Fibroblast of skin of left biceps (primary cell): ENCODE measurements around the gene POM121.
"Not testable (repeated sequence)": the region's sequence is repeated elsewhere in the genome, so short reads cannot be mapped to it uniquely, and the experiment has no call there.

Experiments
- DNase-seq, 2 experiments: peaks; one replicate each; pipeline ENCODE4 v3.0.0-alpha.2; 2013; ENCODE audit warnings: low read depth in 2 of 2

POM121 gene

DNA sequence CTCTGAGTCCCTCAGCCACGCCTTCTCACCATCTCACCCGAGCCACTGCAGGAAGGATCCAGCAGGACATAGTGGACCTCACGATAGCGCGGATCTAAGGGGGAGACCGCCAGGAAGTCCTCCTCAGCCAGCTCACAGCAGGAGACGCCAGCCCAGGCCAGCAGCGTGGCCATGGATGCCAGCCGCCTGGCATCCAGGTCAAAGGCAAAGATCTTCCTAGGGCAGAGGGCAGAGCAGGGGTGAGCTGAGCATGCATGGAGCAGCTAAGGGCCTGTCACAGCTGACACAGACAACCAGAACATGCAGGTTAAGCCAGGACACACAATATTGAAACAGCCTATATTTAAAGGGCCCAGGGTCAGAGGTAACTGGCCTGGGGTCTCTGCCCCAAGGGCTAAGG lies 24.4 kb downstream of the POM121 start:
- not testable (repeated sequence) for DNase-seq

DNA sequence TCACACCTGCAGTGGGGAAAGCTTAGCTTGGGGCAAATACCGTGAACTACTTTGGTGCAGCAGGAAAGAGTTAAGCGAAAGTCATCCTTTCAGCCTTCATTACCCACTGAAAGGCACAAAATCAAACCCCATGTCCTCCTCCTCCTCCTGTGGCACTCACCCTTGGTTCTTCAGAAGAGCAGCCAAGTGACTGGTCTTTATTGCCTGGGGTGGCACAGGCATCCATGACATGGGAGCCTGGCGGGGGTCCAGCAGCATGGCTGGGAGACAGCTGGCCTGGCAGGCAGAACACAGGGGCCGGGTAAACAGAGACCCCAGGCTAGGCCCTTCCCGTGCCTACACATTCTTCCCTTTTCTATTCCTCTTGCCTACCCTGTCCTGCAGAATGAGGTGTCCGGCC lies 24.8 kb downstream of the POM121 start:
- not testable (repeated sequence) for DNase-seq

DNA sequence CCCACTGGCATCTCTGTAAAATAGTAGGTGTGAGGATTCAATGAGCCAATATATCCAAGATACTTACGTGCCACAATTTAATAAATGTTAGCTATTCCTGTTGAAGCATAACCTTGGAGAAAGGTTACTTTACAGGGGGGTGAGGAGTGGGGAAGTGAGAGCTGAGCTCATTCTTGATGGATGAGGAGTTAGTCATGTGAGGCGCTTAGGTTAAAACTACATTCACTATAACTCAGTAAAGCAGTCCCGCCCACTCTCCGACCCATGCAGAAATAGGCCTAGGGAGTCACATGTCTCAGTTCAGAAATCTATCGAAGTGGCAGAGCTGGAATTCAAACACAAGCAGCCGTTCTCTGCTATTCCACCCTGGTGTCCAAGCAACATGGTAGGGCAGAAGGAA lies 25.5 kb downstream of the POM121 start:
- not testable (repeated sequence) for DNase-seq

DNA sequence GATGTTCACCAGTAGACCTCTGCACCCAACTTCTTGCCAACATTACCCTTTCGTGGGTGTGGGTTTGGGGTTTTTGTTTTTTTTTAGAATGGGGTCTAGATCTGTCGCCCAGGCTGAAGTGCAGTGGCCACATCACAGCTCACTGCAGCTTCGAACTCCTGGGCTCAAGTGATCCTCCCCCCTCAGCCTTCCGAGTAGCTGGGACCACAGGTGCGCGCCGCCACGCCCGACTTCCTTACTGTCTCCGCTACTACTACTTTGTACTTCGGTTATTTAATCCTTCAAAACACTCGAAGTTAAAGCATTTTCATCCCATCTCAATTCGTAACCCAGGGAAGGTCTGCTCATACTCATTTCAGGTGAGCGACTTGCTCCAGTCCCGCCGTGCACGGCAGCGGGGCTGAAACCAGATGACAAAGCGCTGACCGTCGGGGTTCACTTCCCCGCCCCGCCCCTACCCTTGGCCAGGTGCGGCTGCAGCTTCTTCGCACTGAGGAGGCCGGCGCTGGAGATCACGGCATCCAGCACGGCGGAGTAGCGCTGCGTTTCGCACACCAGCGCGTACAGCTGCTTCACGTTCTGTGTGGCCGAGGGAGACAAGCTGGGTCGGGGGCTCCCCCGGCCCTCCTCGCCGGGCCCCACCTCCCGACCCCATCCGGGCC lies 29.1 kb downstream of the POM121 start:
- not testable (repeated sequence) for DNase-seq

- DNase-seq, result not testable (repeated sequence)
These were observed 29.8 kb downstream of the POM121 start for GRCh38 chr7:72954563-72955198.

DNA sequence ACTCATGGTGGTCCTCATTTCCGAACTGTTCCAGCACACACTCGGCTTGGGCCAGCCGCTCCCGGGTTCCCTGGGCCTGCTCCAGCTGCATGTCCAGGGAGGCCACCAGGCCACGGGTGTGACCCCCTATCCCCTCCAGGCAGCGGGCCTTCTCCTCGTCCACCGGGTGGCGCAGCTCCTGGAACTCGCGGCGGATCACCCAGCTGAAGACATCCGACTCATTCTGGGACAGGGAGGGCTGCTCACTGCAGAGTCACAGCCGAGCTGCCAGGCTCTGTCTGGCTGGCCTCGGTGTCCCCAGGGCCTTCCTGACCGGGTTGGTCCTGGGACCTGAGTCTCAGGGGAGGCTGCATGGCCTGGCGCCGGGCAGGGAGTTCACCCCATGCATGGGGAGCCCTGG lies 35.1 kb downstream of the POM121 start:
- not testable (repeated sequence) for DNase-seq

GRCh38 chr7:72960626-72961345 lies 35.9 kb downstream of the POM121 start:
- not testable (repeated sequence) for DNase-seq

GRCh38 chr7:72961346-72961650 lies 36.4 kb downstream of the POM121 start:
- not testable (repeated sequence) for DNase-seq

DNA sequence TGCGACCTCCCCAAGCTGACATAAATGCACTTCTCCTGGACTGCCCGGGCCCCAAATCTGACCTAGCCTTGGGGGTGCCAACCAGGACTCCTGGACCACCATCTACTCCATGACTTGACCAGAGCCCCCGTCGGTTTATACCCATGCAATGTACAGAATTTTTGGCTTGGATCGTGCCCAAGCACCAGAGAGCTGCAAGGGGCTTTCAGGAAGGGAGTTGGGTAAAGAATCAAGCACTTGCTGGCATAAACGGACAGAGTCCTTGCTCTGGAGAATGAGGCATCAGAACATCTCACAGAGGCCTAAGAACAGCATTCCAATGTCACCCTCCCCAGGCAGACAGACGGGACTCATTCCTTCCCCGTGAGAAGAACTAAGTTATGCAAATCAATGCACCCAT lies 38.2 kb downstream of the POM121 start:
- not testable (repeated sequence) for DNase-seq

DNA sequence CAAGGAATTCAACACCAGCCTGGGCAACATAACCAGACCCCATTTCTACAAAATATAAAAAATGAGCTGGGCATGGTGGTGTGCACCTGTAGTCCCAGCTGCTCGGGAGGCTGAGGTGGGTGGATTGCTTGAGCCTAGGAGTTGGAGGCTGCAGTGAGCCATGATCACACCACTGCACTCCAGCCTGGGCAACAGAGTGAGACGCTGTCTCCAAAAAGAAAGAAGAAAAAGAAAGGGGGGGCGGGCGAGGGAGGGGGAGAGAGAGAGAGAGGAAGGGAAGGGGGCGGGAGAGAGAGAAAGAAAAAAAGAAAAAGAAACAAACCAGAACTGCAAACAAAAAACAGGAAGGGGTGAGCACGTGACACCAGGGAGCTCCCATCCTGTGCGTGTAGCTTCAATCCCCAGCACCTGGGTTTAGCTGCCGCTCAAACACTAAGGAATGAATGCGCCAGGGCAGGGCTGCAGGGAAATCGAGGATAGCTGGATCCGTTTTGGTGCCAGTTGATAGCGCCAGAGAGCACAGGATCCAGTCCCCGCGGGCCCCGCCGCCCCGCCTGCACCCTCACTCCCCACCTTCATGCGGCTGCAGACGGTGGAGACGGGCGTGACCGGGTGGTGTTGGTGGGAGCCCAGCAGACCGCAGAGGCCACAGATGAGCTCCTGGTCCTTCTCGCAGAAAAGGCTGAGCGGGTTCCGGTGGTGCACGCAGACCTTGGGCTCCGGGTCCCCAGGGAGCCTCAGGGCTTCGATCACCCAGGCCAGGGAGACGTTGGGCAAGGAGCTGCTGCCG lies 40.5 kb downstream of the POM121 start:
- not testable (repeated sequence) for DNase-seq

GRCh38 chr7:72966892-72967291 lies 42.0 kb downstream of the POM121 start:
- DNase-seq, result not testable (repeated sequence)

- DNase-seq, result not testable (repeated sequence)
These were observed 44.2 kb downstream of the POM121 start, which contains the start of gene TRIM74 for GRCh38 chr7:72968980-72969516. Gene TRIM74, minus strand, starts transcription at chr7:72969466. Its CDS starts 3,309 bp downstream, at chr7:72966157.

- not testable (repeated sequence) for DNase-seq
These were observed 44.8 kb downstream of the POM121 start for GRCh38 chr7:72969688-72970087.

- not testable (repeated sequence) for DNase-seq
These were observed 46.6 kb downstream of the POM121 start for GRCh38 chr7:72971505-72971904.

GRCh38 chr7:72974781-72975180 lies 49.9 kb downstream of the POM121 start:
- DNase-seq, result not testable (repeated sequence)

- DNase-seq, result not testable (repeated sequence)
These were observed 50.9 kb downstream of the POM121 start for GRCh38 chr7:72975656-72976286.

DNA sequence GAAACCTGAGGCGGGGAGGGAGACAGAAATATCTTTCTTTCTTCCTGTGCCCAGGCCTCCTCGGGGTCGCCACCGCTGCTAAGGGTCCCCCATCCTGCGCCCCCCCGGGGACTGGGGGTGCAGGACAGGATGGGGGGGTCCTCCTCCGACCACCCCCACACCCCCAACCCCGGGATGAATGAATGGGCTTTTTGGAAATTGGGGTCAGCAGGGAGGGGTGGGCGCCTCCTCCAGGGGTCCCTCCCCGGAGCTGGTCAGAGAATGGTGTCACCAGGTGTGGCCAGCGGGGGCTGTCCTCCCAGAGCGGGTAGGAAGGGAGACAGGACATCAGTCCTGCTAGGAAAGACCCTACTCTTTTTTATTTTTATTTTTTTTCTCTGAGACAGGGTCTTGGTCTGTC lies 51.5 kb downstream of the POM121 start:
- not testable (repeated sequence) for DNase-seq

DNA sequence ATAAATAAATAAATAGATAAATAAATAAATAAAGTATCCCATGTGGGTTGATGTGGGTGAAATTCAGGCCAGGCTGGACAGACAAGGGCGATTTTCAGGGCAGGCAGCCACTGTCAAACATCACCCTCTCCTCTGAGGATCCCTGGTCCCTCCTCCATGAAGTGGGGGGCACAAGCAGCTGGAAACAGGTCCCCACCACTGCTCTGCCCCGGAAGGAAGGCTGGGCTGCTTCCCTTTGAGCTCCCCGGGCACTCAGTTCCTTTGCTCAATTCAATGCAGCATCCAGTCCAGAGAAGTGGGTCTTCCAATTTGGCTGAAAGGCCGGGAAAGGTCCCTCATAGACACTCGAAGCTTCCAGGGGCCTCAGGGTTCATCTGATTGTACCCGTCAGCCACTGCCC lies 55.5 kb downstream of the POM121 start:
- not testable (repeated sequence) for DNase-seq

- not testable (repeated sequence) for DNase-seq
These were observed 57.2 kb downstream of the POM121 start for GRCh38 chr7:72982084-72982483.

DNA sequence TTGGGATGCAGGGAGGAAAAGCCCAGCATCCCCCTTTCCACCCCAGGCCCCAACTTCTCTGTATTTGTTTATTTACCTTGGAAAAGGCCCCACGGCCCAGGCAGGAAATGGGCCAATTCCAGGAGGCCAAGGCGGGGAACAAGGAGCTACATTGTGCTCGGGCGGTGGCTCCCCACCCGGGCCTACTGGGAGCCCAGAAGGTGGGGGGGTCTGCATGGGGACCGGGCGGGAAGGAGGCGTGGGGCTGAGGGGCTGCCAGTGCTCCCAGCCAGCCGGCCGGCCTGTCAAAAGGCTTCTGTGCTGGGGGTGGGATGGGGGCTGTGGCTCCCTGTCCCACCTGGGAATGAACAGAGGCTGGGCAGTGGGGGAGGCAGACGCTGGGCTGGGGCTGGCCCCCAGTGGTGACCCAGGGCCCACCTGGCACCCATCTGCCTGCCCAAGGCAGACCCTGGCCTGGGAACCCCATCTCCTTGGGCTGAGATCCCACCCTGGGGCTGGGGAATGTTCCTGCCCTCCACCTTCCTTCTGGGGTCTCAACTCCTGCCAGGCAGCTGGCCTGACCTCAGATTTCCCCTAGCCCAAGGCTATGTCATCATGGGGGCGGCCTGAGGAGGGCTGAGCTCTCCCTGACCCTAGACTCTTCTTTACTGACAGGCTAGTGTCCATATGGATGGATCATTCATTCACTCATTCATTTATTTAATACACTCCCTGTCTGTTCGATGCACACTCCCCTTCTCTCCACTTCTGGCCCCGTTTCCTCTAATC lies 65.4 kb downstream of the POM121 start:
- DNase-seq, result not testable (repeated sequence)
